Caco-2 (cell line): ENCODE results near the gene EMC9. TPM values are rescaled to one million over a fixed set of nuclear protein-coding genes. Genes with fewer than 3 reads are reported as not detected.
A peak's percentile ranks its signal among the peaks of the same experiment; 100 is the strongest.

Experiments
- BruUV-seq: library from RNA; stranded (reverse); fragments of 400-500 nt; replicated peaks from 2 replicates; lab custom pipeline; 2021; lab: Mats Ljungman, UMichigan
- CTCF ChIA-PET: fragments of 300-600 bp; sonication (Branson Sonifier 250); formaldehyde crosslinking; loops from one replicate; lab custom pipeline; 2022; ENCODE audit warnings: antibody characterized with exemption; lab: Charles Lee
- POLR2A ChIA-PET: fragments of 300-600 bp; sonication (Branson Sonifier 250); formaldehyde crosslinking; loops from one replicate; lab custom pipeline; 2022; ENCODE audit warnings: antibody characterized with exemption; lab: Charles Lee
- DNase-seq, 2 experiments: peaks; one replicate each; pipeline versions ENCODE4 v3.0.0 to v3.0.0-alpha.2; 2020 to 2022
- H3K27me3 ChIP-seq: replicated peaks from 2 replicates; pipeline ENCODE4 v1.6.0; 2011; ENCODE audit warnings: low read length; ENCODE audit not compliant: control insufficient read depth, insufficient read depth
- H3K36me3 ChIP-seq: 2 replicates; pipeline ENCODE4 v1.5.1; 2011; ENCODE audit warnings: low read length; ENCODE audit not compliant: control insufficient read depth, insufficient read depth
- H3K4me1 ChIP-seq: fragments of 250-450 bp; sonication (Bioruptor Pico); 2 replicates; pipeline ENCODE4 v1.5.1; 2020; ENCODE audit warnings: mild to moderate bottlenecking
- H3K4me3 ChIP-seq: 2 replicates; pipeline ENCODE4 v1.5.1; 2011; ENCODE audit warnings: low read depth, mild to moderate bottlenecking, control low read depth, low read length
- H3K9me3 ChIP-seq: fragments of 250-450 bp; sonication (Bioruptor Pico); 2 replicates; pipeline ENCODE4 v1.5.1; 2020; ENCODE audit warnings: mild to moderate bottlenecking, moderate library complexity
- H3K27ac Mint-ChIP-seq: one replicate; pipeline ENCODE4 v1.8.0; 2022; ENCODE audit warnings: mixed read lengths; ENCODE audit not compliant: unreplicated experiment
- H3K27me3 Mint-ChIP-seq: one replicate; pipeline ENCODE4 v1.8.0; 2022; ENCODE audit warnings: mixed read lengths; ENCODE audit not compliant: insufficient read depth, unreplicated experiment
- H3K36me3 Mint-ChIP-seq: one replicate; pipeline ENCODE4 v1.8.0; 2022; ENCODE audit warnings: mild to moderate bottlenecking, mixed read lengths; ENCODE audit not compliant: insufficient read depth, unreplicated experiment
- H3K4me1 Mint-ChIP-seq: one replicate; pipeline ENCODE4 v1.8.0; 2022; ENCODE audit warnings: low read depth, mixed read lengths; ENCODE audit not compliant: unreplicated experiment
- H3K4me3 Mint-ChIP-seq: one replicate; pipeline ENCODE4 v1.8.0; 2022; ENCODE audit warnings: mild to moderate bottlenecking, moderate library complexity, mixed read lengths; ENCODE audit not compliant: unreplicated experiment
- H3K9me3 Mint-ChIP-seq: one replicate; pipeline ENCODE4 v1.8.0; 2022; ENCODE audit warnings: mixed read lengths; ENCODE audit not compliant: unreplicated experiment
- CTCF ChIP-seq, 2 experiments: fragments of 200-600 bp in 1 of 2; IDR thresholded peaks; 1 replicate in 1 of 2; 2 replicates in 1 of 2; pipeline versions ENCODE4 v1.5.1 to v1.8.0; 2011 to 2022; ENCODE audit warnings: antibody characterized with exemption in 1 of 2, control low read depth in 1 of 2, inconsistent platforms in 1 of 2, low read depth in 1 of 2, low read length in 1 of 2, mild to moderate bottlenecking in 1 of 2, moderate library complexity in 1 of 2; ENCODE audit not compliant: insufficient read depth in 1 of 2, severe bottlenecking in 1 of 2, unreplicated experiment in 1 of 2
- intact Hi-C: fragments of 100-400 bp; cut with micrococcal nuclease; formaldehyde crosslinking; loops from one replicate; pipeline ENCODE4 v1.10.0; 2022; ENCODE audit not compliant: unreplicated experiment
- total RNA-seq: library from RNA; stranded (reverse); gene quantifications from 2 replicates; pipeline ENCODE4 v1.2.3, GENCODE V29; 2022

The EMC9 gene
- total RNA-seq, 1 experiment from 2014 or later, result 31.1 TPM

GRCh38 chr14:24147761-24148428, 6.5 kb upstream of the EMC9 start:
- Mint-ChIP-seq H3K36me3 (peaks cover 60% of the 10 kb centered on the region), H3K27ac (peak overlapping the region; percentile 65), H3K4me1 (peaks cover 14% of the 10 kb centered on the region), H3K27me3 (no peaks in the 10 kb centered on the region), H3K9me3 (no peaks in the 10 kb centered on the region), H3K4me3 (peak overlapping the region; percentile 92)
- Histone ChIP-seq H3K36me3 (peaks cover 5% of the 10 kb centered on the region; the same call in 1 of the 2 replicates), H3K27me3 (no peaks in the 10 kb centered on the region), H3K4me1 (peaks cover 6% of the 10 kb centered on the region), H3K4me3 (peak overlapping the region; percentile 95), H3K9me3 (no peaks in the 10 kb centered on the region)
- CTCF ChIA-PET, result interaction anchor here (1.6 to 4.1 kb wide), 2 partner anchors 13 to 54 kb away, joined by 6 to 47 read pairs; partner anchors contain the start of genes IRF9 and PCK2
- no peak for DNase-seq
- TF ChIP-seq CTCF (IDR thresholded peaks at IDR 0.05; ENCODE audit: insufficient read depth in 1 of 2, low read depth in 1 of 2, low read length in 1 of 2, severe bottlenecking in 1 of 2, unreplicated experiment in 1 of 2), result no peak
- BruUV-seq, result TSS peak; percentile 53
- POLR2A ChIA-PET, result interaction anchor here (0.7 to 2.8 kb wide), 4 partner anchors 11 to 33 kb away, joined by 4 to 46 read pairs (median 18); partner anchors contain the start of genes DCAF11, IRF9, NRL and PSME1
- intact Hi-C loops, result loop anchor here (1.0 kb wide), 2 partner anchors 12 to 13 kb away; partner anchors contain the start of genes IRF9 and PSME1

GRCh38 chr14:24146978-24147760, 5.8 kb upstream of the EMC9 start, which contains the start of gene RNF31:
Gene RNF31 (plus strand): TSS chr14:24147498. CDS start chr14:24147699, 201 bp downstream.
- Histone ChIP-seq H3K4me1 (peaks cover 6% of the 10 kb centered on the region), H3K36me3 (peaks cover 5% of the 10 kb centered on the region; the same call in 1 of the 2 replicates), H3K4me3 (peak within 1 kb of the TSS; percentile 95), H3K9me3 (no peaks in the 10 kb centered on the region), H3K27me3 (no peaks in the 10 kb centered on the region)
- Mint-ChIP-seq H3K4me1 (peaks cover 14% of the 10 kb centered on the region), H3K27ac (peak within 1 kb of the TSS; percentile 65), H3K9me3 (no peaks in the 10 kb centered on the region), H3K27me3 (no peaks in the 10 kb centered on the region), H3K36me3 (peaks cover 52% of the 10 kb centered on the region), H3K4me3 (peak within 1 kb of the TSS; percentile 92)
- intact Hi-C loops, result loop anchor here (1.0 kb wide), 4 partner anchors 11 to 41 kb away; partner anchors contain the start of genes IPO4, IRF9 and PSME1
- POLR2A ChIA-PET, result interaction anchor here (0.8 to 2.8 kb wide), 10 partner anchors 11 to 95 kb away, joined by 4 to 46 read pairs (median 10); partner anchors contain the start of genes CHMP4A, DCAF11, IPO4 and IRF9
- DNase-seq, result peak; percentile 97 to 98
- CTCF ChIA-PET, result interaction anchor here (0.6 to 4.1 kb wide), 12 partner anchors 11 to 185 kb away, joined by 3 to 47 read pairs (median 6); partner anchors contain the start of genes CHMP4A, CIDEB, DCAF11 and IRF9
- BruUV-seq, result no TSS peak
- peak in 1 of 2 experiments; percentile 15 for TF ChIP-seq CTCF (IDR thresholded peaks at IDR 0.05; ENCODE audit: insufficient read depth in 1 of 2, low read depth in 1 of 2, low read length in 1 of 2, severe bottlenecking in 1 of 2, unreplicated experiment in 1 of 2)
